PC-9 (cell line): ENCODE measurements around the gene COLQ. TPM values are rescaled to one million over a fixed set of nuclear protein-coding genes. Genes with fewer than 3 reads are reported as not detected.

Experiments used
- BruUV-seq: library from RNA; stranded (reverse); fragments of 400-500 nt; replicated peaks from 2 replicates; lab custom pipeline; 2021; lab: Mats Ljungman, UMichigan
- CTCF ChIA-PET: fragments of 300-600 bp; sonication (Branson Sonifier 250); formaldehyde crosslinking; loops from one replicate; lab custom pipeline; 2022; ENCODE audit warnings: antibody characterized with exemption; lab: Charles Lee
- POLR2A ChIA-PET: fragments of 300-600 bp; sonication (Branson Sonifier 250); formaldehyde crosslinking; loops from one replicate; lab custom pipeline; 2022; ENCODE audit warnings: antibody characterized with exemption; ENCODE audit not compliant: unreplicated experiment; lab: Charles Lee
- DNase-seq, 2 experiments: peaks; one replicate each; pipeline versions ENCODE4 v3.0.0 to v3.0.0-alpha.2; 2015 to 2022; ENCODE audit warnings: mixed read lengths in 1 of 2
- H2AFZ ChIP-seq: fragments of 200-600 bp; sonication (generic); 2 replicates; pipeline ENCODE4 v1.8.1; 2017; ENCODE audit warnings: antibody characterized with exemption
- H3F3A ChIP-seq: fragments of 200-600 bp; sonication (generic); 2 replicates; pipeline ENCODE4 v1.8.1; 2017; ENCODE audit warnings: antibody characterized with exemption, mild to moderate bottlenecking, low read depth; ENCODE audit not compliant: insufficient read depth
- H3K27ac ChIP-seq: fragments of 200-600 bp; sonication (generic); 2 replicates; pipeline ENCODE4 v1.6.1; 2016; ENCODE audit warnings: mixed run types
- H3K27me3 ChIP-seq: fragments of 200-600 bp; sonication (generic); 2 replicates; pipeline ENCODE4 v1.6.1; 2016; ENCODE audit warnings: low read depth, mixed run types; ENCODE audit not compliant: insufficient read depth
- H3K36me3 ChIP-seq: fragments of 200-600 bp; sonication (generic); 2 replicates; pipeline ENCODE4 v1.6.1; 2016; ENCODE audit warnings: low read depth, mixed run types
- H3K4me1 ChIP-seq: fragments of 200-600 bp; sonication (generic); replicated peaks from 2 replicates; pipeline ENCODE4 v1.6.1; 2016; ENCODE audit warnings: mixed run types; ENCODE audit not compliant: insufficient read depth
- H3K4me2 ChIP-seq: fragments of 200-600 bp; sonication (generic); 2 replicates; pipeline ENCODE4 v1.6.1; 2017; ENCODE audit warnings: mixed run types
- H3K4me3 ChIP-seq: fragments of 200-600 bp; sonication (generic); 2 replicates; pipeline ENCODE4 v1.6.1; 2016; ENCODE audit warnings: mixed run types
- H3K79me2 ChIP-seq: fragments of 200-600 bp; sonication (generic); 2 replicates; pipeline ENCODE4 v1.6.1; 2017; ENCODE audit warnings: low read depth, mixed run types
- H3K9me2 ChIP-seq: fragments of 200-600 bp; sonication (generic); 2 replicates; pipeline ENCODE4 v1.8.1; 2017; ENCODE audit warnings: mild to moderate bottlenecking; ENCODE audit not compliant: insufficient read depth
- H3K9me3 ChIP-seq: fragments of 200-600 bp; sonication (generic); 2 replicates; pipeline ENCODE4 v1.8.1; 2016; ENCODE audit warnings: low read depth; ENCODE audit not compliant: insufficient read depth
- H4K20me1 ChIP-seq: fragments of 200-600 bp; sonication (generic); 2 replicates; pipeline ENCODE4 v1.8.1; 2017; ENCODE audit not compliant: insufficient read depth
- EZH2 ChIP-seq: fragments of 200-600 bp; sonication (generic); IDR thresholded peaks from 2 replicates; pipeline ENCODE4 v1.8.0; 2017; ENCODE audit warnings: antibody characterized with exemption, low read depth
- intact Hi-C: fragments of 100-400 bp; cut with micrococcal nuclease; formaldehyde crosslinking; loops from one replicate; pipeline ENCODE4 v1.10.0; 2022; ENCODE audit not compliant: unreplicated experiment
- total RNA-seq: library from RNA; stranded (reverse); gene quantifications from 2 replicates; pipeline ENCODE4 v1.2.3, GENCODE V29; 2021
- TF ChIP-seq, protein P1 (sequence below): fragments of 200-600 bp; sonication (generic); conservative IDR thresholded peaks from 2 replicates; pipeline ENCODE4 v1.6.1; 2017; ENCODE audit warnings: mixed run types, antibody characterized with exemption, mild to moderate bottlenecking, moderate library complexity

COLQ gene
- total RNA-seq, 1 experiment from 2014 or later: 0.79 TPM

DNA sequence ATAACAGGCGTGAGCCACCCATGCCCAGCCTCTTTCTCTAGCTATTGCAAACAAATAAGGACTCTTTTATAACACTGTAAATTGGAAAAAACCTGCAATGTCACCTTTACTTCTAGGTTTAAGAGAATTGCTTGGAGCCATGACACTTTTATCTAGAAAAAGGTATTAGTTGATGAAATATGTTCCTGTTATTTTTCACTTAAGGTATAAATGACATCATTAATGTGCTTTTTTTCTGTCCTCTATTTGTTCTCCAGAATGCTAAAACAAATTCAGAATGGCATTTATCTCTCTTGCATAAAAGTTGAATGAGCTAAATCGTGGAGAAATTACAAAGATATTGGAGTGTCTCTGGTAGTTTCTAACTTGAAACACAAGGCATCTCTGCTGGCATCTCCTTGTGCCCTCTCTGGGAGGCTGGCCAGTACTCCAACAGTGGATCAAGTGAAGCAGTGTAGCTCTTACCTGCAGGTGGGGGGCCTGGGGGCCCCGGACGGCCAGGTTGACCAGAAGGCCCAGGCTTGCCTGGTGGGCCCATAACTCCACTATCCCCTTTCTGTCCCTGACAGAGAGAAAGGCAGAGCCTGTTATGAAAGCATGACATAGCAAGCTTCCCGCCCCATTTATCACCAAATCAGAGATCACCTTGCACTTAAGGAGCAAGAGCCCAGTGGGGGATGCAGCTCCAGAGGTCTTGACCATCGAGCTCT, 55.5 kb downstream of the COLQ start:
- no peaks in the 10 kb centered on the region for H4K20me1 ChIP-seq
- POLR2A ChIA-PET: no interaction called here
- H3K9me3 ChIP-seq: no peaks in the 10 kb centered on the region
- H3K27me3 ChIP-seq: no peaks in the 10 kb centered on the region
- H3K4me2 ChIP-seq: no peak overlapping the region
- H3K4me3 ChIP-seq: no peak overlapping the region
- no peak for TF ChIP-seq EZH2
- TF ChIP-seq, protein P1, sequence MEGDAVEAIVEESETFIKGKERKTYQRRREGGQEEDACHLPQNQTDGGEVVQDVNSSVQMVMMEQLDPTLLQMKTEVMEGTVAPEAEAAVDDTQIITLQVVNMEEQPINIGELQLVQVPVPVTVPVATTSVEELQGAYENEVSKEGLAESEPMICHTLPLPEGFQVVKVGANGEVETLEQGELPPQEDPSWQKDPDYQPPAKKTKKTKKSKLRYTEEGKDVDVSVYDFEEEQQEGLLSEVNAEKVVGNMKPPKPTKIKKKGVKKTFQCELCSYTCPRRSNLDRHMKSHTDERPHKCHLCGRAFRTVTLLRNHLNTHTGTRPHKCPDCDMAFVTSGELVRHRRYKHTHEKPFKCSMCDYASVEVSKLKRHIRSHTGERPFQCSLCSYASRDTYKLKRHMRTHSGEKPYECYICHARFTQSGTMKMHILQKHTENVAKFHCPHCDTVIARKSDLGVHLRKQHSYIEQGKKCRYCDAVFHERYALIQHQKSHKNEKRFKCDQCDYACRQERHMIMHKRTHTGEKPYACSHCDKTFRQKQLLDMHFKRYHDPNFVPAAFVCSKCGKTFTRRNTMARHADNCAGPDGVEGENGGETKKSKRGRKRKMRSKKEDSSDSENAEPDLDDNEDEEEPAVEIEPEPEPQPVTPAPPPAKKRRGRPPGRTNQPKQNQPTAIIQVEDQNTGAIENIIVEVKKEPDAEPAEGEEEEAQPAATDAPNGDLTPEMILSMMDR: no peak
- H3K4me1 ChIP-seq: no peaks in the 10 kb centered on the region
- no TSS peak for BruUV-seq
- no peak overlapping the region for H2AFZ ChIP-seq
- no peak overlapping the region for H3K27ac ChIP-seq
- no peaks in the 10 kb centered on the region for H3K9me2 ChIP-seq
- H3F3A ChIP-seq: no peaks in the 10 kb centered on the region
- no peaks in the 10 kb centered on the region for H3K79me2 ChIP-seq
- DNase-seq: no peak
- H3K36me3 ChIP-seq: no peaks in the 10 kb centered on the region
- CTCF ChIA-PET: no interaction called here
- intact Hi-C loops: no loop called here

DNA sequence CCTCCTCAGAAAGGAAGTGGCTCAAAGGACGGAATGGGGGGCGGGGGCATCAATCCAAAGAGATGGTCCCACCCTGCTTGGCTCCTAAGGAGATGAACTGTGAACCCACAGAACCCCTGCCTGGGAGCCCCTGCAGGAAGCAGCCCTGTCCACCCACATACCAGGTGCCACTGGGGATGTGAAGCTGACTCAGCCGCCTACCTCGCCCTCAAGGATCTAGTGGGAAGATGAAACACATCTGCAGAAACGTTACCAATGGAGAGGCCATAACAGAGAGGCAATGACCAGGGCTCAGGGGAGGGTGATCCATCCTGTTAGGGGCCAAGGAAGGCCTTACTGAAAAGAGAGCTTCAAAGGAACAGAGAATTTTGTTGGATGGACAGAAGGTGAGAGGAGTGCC, 59.1 kb downstream of the COLQ start:
- CTCF ChIA-PET: no interaction called here
- no peak for DNase-seq
- no peaks in the 10 kb centered on the region for H4K20me1 ChIP-seq
- no TSS peak for BruUV-seq
- H3K9me3 ChIP-seq: no peaks in the 10 kb centered on the region
- TF ChIP-seq, protein P1: no peak
- TF ChIP-seq EZH2: no peak
- H3F3A ChIP-seq: no peaks in the 10 kb centered on the region
- no peaks in the 10 kb centered on the region for H3K36me3 ChIP-seq
- no peaks in the 10 kb centered on the region for H3K27me3 ChIP-seq
- no peaks in the 10 kb centered on the region for H3K9me2 ChIP-seq
- no peaks in the 10 kb centered on the region for H3K79me2 ChIP-seq
- H2AFZ ChIP-seq: no peak overlapping the region
- POLR2A ChIA-PET: no interaction called here
- H3K27ac ChIP-seq: no peak overlapping the region
- no peak overlapping the region for H3K4me2 ChIP-seq
- H3K4me3 ChIP-seq: no peak overlapping the region
- intact Hi-C loops: no loop called here
- H3K4me1 ChIP-seq: no peaks in the 10 kb centered on the region

DNA sequence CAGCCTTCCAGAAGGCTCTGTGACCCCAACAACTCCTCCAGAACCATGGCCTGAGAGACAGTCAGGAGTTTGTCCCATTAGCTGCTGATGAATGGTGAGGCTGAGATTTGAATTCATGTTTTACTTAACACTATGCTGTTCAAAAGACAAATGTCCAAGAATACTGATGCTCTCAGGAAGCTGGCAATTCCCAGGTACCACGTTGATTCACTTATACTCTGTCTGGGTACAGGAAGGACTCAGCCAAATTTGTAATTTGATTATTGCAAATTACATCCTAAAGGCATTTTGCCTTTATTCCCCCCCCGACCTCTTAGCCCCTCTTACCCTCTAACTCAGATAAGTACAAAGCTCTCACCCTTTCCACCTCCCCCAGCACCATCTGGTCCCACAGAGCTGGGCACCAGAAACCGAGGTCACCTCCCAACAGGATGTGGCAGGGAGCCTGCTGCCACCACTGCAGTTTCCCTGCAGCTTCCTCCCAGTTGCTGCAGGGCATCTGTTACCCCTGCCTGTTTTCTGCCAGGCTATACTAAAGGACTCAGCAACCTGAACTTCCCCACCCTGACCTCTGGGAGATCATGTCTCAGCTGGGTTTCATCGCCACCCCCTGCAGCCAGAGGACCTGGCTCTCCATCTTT, 60.5 kb downstream of the COLQ start:
- no TSS peak for BruUV-seq
- H3K9me3 ChIP-seq: no peaks in the 10 kb centered on the region
- no peak overlapping the region for H3K4me3 ChIP-seq
- TF ChIP-seq, protein P1: no peak
- TF ChIP-seq EZH2: no peak
- H3K27ac ChIP-seq: no peak overlapping the region
- ChIA-PET CTCF (no interaction called here), POLR2A (no interaction called here)
- H2AFZ ChIP-seq: no peak overlapping the region
- no peaks in the 10 kb centered on the region for H3K79me2 ChIP-seq
- H3K36me3 ChIP-seq: no peaks in the 10 kb centered on the region
- no peaks in the 10 kb centered on the region for H3K9me2 ChIP-seq
- no peaks in the 10 kb centered on the region for H4K20me1 ChIP-seq
- H3F3A ChIP-seq: no peaks in the 10 kb centered on the region
- no peaks in the 10 kb centered on the region for H3K4me1 ChIP-seq
- H3K27me3 ChIP-seq: no peaks in the 10 kb centered on the region
- no peak for DNase-seq
- intact Hi-C loops: no loop called here
- H3K4me2 ChIP-seq: no peak overlapping the region
